Mesothelial cell of epicardium (in vitro differentiated cells): ENCODE measurements around the gene CEP112. TPM values are rescaled to one million over a fixed set of nuclear protein-coding genes. Genes with fewer than 3 reads are reported as not detected.

Experiments
- DNase-seq, 2 experiments: peaks; one replicate each; pipeline ENCODE4 v3.0.0; 2021; ENCODE audit warnings: low spot score in 2 of 2; ENCODE audit not compliant: unreplicated experiment in 2 of 2
- H3K27ac Mint-ChIP-seq: 2 replicates; pipeline ENCODE4 v1.8.0; 2021; ENCODE audit warnings: mixed read lengths
- H3K27me3 Mint-ChIP-seq: 2 replicates; pipeline ENCODE4 v1.8.0; 2021; ENCODE audit warnings: low read depth, mixed read lengths
- H3K36me3 Mint-ChIP-seq: 2 replicates; pipeline ENCODE4 v1.8.0; 2021; ENCODE audit warnings: mixed read lengths
- H3K4me1 Mint-ChIP-seq: 2 replicates; pipeline ENCODE4 v1.8.0; 2021; ENCODE audit warnings: mixed read lengths
- H3K4me3 Mint-ChIP-seq: 2 replicates; pipeline ENCODE4 v1.8.0; 2021; ENCODE audit warnings: mild to moderate bottlenecking, moderate library complexity, mixed read lengths
- H3K9me3 Mint-ChIP-seq: 2 replicates; pipeline ENCODE4 v1.8.0; 2021; ENCODE audit warnings: mixed read lengths
- total RNA-seq: library from RNA; stranded (reverse); gene quantifications from 3 replicates; pipeline ENCODE4 v1.2.1, GENCODE V29; 2021
- TF ChIP-seq, protein P1 (sequence below): fragments of 200-600 bp; sonication (generic); IDR thresholded peaks from one replicate; pipeline ENCODE4 v1.5.0; 2021; ENCODE audit warnings: antibody characterized with exemption; ENCODE audit not compliant: unreplicated experiment

Gene CEP112
- total RNA-seq, 1 donor from 2014 or later, result 24.0 TPM

DNA sequence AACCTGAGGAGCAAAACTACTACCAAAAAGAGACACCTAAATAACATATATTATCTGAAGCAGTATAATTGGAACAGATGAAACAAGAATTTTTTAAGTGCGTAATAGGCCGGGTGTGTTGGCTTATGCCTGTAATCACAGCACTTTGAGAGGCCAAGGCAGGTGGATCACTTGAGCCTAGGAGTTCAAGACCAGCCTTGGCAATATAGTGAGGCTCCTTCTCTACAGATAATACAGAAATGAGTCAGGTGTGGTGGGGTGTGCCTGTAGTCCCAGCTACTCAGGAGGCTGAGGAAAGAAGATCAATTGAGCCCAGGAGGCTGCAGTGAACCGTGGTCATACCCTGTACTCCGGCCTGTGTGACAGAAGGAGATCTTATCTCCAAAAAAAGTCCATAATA, 336.3 kb downstream of the CEP112 start:
- no peak overlapping the region for H3K27ac Mint-ChIP-seq
- no peaks in the 10 kb centered on the region for H3K9me3 Mint-ChIP-seq
- no peaks in the 10 kb centered on the region for H3K4me1 Mint-ChIP-seq
- H3K36me3 Mint-ChIP-seq, result no peaks in the 10 kb centered on the region
- H3K27me3 Mint-ChIP-seq, result no peaks in the 10 kb centered on the region
- no peak for DNase-seq
- no peak overlapping the region for H3K4me3 Mint-ChIP-seq
- TF ChIP-seq, protein P1, sequence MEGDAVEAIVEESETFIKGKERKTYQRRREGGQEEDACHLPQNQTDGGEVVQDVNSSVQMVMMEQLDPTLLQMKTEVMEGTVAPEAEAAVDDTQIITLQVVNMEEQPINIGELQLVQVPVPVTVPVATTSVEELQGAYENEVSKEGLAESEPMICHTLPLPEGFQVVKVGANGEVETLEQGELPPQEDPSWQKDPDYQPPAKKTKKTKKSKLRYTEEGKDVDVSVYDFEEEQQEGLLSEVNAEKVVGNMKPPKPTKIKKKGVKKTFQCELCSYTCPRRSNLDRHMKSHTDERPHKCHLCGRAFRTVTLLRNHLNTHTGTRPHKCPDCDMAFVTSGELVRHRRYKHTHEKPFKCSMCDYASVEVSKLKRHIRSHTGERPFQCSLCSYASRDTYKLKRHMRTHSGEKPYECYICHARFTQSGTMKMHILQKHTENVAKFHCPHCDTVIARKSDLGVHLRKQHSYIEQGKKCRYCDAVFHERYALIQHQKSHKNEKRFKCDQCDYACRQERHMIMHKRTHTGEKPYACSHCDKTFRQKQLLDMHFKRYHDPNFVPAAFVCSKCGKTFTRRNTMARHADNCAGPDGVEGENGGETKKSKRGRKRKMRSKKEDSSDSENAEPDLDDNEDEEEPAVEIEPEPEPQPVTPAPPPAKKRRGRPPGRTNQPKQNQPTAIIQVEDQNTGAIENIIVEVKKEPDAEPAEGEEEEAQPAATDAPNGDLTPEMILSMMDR, result no peak

GRCh38 chr17:65855245-65855644, 336.7 kb downstream of the CEP112 start:
- H3K36me3 Mint-ChIP-seq, result no peaks in the 10 kb centered on the region
- no peaks in the 10 kb centered on the region for H3K27me3 Mint-ChIP-seq
- TF ChIP-seq, protein P1, result no peak
- H3K27ac Mint-ChIP-seq, result no peak overlapping the region
- H3K4me1 Mint-ChIP-seq, result no peaks in the 10 kb centered on the region
- no peak overlapping the region for H3K4me3 Mint-ChIP-seq
- no peak for DNase-seq
- no peaks in the 10 kb centered on the region for H3K9me3 Mint-ChIP-seq

- Mint-ChIP-seq H3K4me3 (no peak overlapping the region), H3K36me3 (peaks cover under 1% of the 10 kb centered on the region), H3K9me3 (no peaks in the 10 kb centered on the region), H3K27ac (no peak overlapping the region), H3K27me3 (no peaks in the 10 kb centered on the region), H3K4me1 (no peaks in the 10 kb centered on the region)
- DNase-seq, result no peak
- TF ChIP-seq, protein P1, result no peak
Measured at GRCh38 chr17:65853816-65854215, 338.1 kb downstream of the CEP112 start.

GRCh38 chr17:65852911-65853310, 339.0 kb downstream of the CEP112 start:
- Mint-ChIP-seq H3K36me3 (peaks cover 4% of the 10 kb centered on the region), H3K4me1 (no peaks in the 10 kb centered on the region), H3K9me3 (no peaks in the 10 kb centered on the region), H3K27me3 (no peaks in the 10 kb centered on the region), H3K27ac (no peak overlapping the region), H3K4me3 (no peak overlapping the region)
- TF ChIP-seq, protein P1, result no peak
- DNase-seq, result no peak

DNA sequence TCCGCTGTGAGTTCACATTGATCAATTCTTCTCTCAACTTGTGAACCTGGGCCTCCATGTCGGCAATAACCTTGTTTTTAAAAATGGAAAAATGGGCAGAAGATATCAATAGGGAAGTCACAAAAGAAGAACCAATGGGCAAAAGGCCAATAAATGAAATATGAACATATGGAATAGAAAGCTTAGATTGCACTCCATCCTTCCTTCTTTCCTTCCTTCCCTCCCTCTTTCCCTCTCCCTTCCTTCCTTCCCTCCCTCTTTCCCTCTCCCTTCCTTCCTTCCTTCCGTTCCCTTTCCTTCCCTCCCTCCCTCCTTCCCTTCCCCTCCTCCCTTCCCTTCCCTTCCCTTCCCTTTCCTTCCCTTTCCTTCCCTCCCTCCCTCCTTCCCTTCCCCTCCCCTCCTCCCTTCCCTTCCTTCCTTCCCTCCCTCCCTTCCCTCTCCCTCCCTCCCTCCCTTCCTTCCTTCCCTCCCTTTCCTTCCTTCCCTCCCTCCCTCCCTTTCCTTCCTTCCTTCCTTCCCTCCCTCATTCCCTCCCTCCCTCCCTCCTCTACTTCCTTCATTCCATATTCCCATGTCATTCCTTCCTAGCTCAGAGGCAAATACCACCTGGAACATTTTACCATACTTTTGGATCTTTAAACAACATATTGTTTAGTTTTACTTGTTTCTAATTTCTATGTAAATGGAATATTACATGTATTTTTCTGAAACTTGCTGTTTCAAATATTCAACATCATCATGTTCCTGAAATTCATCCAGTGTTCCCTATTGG, 339.8 kb downstream of the CEP112 start:
- no peak overlapping the region for H3K27ac Mint-ChIP-seq
- no peak for DNase-seq
- no peaks in the 10 kb centered on the region for H3K4me1 Mint-ChIP-seq
- no peaks in the 10 kb centered on the region for H3K27me3 Mint-ChIP-seq
- H3K4me3 Mint-ChIP-seq, result no peak overlapping the region
- H3K9me3 Mint-ChIP-seq, result peaks cover 2% of the 10 kb centered on the region
- H3K36me3 Mint-ChIP-seq, result peaks cover 5% of the 10 kb centered on the region
- TF ChIP-seq, protein P1, result no peak
